CD4-positive, alpha-beta T cell treated with Interleukin-10 for 1 hour (primary cell): ENCODE results near the gene MARK3.

Experiments used
- DNase-seq: peaks from one replicate; pipeline ENCODE4 v3.0.0-alpha.2; 2020

The MARK3 gene

GRCh38 chr14:103540821-103541708 lies 155.8 kb downstream of the MARK3 start:
- DNase-seq: no peak

GRCh38 chr14:103541709-103542604 lies 156.7 kb downstream of the MARK3 start:
- DNase-seq: no peak

- DNase-seq: no peak
Measured at GRCh38 chr14:103542605-103543088, 157.4 kb downstream of the MARK3 start.

DNA sequence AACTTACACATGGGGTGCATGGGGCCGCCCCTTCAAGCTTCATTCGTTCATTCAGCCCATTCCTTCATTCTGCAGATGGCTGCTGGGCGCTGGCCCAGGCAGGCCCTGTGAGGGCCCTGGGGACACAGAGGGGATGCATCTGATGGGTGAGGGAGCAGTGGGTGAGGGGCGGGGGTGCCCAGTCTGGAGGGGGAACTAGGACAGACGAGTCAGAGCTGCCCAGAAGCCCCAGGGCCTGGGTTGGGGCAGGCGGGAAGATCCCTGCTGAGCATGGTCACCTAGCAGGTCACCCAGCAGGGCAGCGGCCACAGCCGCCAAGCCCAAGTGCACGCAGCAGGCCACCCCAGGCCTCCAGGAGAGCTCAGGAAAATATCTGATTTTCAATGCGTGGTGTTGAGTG lies 157.9 kb downstream of the MARK3 start:
- no peak for DNase-seq

DNA sequence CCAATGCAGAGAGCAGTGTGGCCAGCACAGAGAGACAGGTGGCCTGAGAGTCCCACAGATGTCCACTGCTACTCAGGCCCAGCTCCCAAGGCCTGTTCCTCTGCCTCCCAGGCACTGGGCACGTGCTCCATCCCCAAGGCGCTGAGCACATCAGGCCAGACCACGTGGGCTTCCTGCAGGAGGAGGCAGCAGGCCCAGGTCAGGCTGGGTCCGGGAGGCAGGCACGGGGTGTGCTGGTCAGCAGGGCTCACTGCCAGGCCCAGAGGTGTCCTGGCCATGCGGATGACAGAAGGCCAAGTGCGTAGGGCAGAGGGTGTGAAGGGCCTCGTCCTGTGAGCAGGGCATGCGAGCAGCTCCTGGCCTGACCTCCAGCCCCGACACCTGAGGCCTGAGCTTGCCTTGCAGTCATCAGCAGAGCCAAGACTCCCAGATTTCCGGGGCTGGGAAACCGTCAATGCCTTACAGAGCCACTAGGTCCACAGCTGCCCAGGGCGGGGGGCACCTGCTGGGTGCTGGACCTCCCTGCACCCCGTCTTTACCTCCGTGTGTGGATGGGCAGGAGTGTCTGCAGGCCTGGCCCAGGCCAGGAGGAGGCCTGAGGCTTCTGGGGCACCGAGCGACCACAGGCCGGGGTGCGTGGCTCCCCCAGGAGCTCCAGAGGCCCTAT lies 158.6 kb downstream of the MARK3 start:
- DNase-seq: no peak

GRCh38 chr14:103544388-103545218 lies 159.4 kb downstream of the MARK3 start:
- no peak for DNase-seq

DNA sequence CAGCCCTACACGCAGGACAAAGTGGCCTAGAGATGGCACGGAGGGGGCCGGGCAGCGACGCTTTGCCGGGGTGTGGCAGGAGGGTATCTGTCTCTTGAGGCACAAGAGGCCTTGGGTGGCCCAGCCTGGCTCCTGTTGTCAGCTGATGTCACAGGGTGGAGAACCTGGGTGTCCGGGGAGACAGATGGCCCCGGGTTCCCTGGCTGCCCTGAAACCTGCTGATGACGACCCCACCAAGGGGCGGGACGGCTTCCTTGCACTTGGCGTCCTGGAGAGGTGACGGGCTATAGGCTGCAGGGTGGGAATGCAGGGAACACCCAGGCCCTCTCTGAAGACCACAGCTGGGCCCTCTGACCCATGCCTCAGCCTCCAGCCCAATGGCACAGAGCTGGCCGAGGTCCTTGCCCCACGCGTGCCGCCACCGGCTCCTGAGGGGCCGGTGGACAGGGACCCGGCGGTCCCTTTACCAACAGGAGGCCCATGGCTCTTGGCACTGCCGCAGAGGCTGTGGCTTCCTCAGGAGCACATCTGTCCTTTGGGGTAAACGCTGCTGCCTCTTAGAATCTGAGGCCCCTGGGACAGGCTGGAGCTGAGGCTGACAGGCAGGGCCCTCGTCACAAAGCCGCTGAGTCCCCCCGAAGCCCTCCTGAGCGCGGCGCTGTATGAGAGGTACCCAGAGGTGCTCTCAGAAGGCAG lies 160.2 kb downstream of the MARK3 start:
- DNase-seq: no peak

DNA sequence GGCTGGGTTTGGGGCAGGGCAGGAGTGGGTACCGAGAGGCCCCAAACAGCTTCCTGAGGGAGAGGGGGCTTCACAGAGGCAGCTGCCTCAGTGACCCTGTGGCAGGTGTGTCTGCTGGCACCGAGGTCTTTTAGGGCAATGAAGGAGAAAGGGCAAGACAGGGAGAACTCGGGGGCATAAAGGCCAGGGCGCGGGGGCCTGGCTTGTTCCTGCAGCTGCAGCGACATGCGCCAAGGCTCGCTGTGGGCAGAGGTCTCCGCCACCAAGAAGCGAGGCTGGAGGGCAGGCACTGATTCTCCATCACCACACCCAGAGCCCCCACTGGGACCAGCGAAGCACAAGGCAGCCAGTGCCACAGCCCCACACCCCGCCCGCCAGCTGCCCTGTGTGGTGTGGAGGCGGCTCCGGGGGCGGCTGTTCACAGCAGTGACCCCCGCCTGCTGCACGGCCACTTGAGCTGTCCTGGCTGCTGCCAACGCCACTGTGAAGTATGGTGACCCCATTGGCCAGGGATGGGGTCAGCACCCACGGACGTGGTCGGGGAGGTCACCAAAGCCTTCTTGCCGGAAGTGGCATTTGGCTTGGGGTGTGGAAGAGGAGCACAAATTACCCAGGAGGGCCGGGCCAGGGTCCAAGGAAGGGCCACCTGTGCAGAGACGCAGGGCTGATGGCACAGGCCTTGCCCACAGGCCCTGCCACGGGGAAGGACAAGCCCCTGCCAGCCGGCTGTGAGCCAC lies 160.9 kb downstream of the MARK3 start:
- DNase-seq: no peak

- DNase-seq: peak; percentile 80
Measured at GRCh38 chr14:103546652-103547454, 161.6 kb downstream of the MARK3 start.

DNA sequence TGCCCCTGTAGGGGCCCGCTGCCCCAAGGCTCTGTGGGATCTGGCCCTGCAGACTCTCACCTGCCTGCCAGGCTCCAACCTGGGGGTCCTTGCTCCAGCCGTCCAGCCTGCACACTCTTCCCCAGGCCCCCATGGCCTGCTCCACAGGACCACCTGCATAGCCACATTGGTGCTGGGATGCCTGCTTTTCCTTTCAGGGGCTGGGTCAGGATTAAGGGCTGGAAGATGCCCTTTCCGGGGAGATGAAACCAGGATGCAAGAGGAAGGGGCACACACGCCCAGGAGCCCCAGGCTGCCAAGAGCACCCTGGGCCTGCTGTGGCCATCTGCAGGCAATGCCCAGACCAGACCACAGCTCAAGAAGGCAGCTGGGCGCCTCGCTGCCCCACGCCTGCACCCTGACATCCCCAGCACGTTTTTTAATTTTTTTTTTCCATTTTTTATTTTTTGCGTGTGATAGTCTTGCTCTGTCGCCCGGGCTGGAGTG lies 162.3 kb downstream of the MARK3 start:
- DNase-seq: no peak

DNA sequence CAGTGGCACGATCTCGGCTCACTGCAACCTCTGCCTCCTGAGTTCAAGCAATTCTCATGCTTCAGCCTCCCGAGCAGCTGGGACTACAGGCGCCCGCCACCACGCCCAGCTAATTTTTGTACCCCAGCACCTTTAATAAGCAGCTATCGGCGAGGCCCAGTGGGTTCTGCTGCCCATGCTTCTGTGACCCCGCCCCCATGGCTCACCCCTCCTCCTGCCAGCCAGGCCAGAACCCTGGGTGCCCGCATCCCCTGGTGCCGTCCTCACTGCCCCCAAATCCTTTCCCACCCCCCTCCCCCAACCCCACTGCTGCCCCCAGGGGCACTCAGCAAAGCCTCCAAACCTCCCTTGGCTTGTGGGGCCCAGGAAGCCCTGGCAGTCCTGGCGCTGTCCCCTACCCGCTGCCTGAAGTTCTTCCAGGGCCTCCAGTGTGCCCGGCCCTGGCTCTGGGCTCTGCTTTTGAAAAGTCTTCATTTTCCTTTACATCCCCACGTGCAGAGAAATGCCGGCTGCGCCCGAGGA lies 162.8 kb downstream of the MARK3 start:
- DNase-seq: no peak

GRCh38 chr14:103548463-103549351 lies 163.5 kb downstream of the MARK3 start:
- DNase-seq: no peak

GRCh38 chr14:103549361-103550311 lies 164.4 kb downstream of the MARK3 start:
- no peak for DNase-seq

- DNase-seq: no peak
Measured at GRCh38 chr14:103550451-103551337, 165.5 kb downstream of the MARK3 start.

DNA sequence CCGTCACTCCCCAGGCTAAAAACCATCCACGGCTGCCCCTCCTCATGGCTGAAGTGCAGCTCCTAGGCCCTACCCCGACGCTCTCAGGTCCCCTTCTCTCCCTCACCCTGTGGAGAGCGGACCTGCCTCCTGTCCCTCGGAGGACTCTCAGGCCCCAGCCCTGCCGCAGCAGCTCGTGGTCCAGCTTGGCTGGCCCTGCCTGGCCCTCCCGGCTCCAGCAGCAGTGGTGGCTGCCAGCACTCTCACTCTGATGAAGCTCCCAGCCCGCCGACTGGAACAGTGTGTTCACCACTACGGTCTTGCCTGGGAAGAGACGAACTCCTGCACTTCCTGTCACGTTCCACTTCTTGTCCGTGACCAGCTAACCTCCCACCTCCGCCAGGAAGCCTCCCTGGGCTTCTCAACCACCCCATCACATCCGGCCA lies 166.1 kb downstream of the MARK3 start:
- no peak for DNase-seq
